Upper lobe of left lung (tissue), 6 donors: ENCODE measurements around the gene ITFG1. TPM values are rescaled to one million over a fixed set of nuclear protein-coding genes. Genes with fewer than 3 reads are reported as not detected.

Experiments
- ATAC-seq, 2 donors: fragments of 200-7000 bp; cut with Tn5 transposase; one replicate each; pipeline ENCODE4 v1.9.1; 2022; ENCODE audit warnings: mild to moderate bottlenecking in 2 of 2, moderate library complexity in 2 of 2; ENCODE audit not compliant: low FRiP score in 2 of 2
- DNase-seq, 2 donors: peaks; one replicate each; pipeline ENCODE4 v3.0.0-alpha.2; 2019 to 2020
- H3K27ac ChIP-seq, 4 donors: fragments of 200-600 bp; sonication (generic); one replicate each; pipeline ENCODE4 v1.5.1; 2016 to 2019
- H3K27me3 ChIP-seq, 4 donors: fragments of 200-600 bp; sonication (generic); one replicate each; pipeline ENCODE4 v1.5.1; 2017 to 2019
- H3K36me3 ChIP-seq, 4 donors: fragments of 200-600 bp; sonication (generic); one replicate each; pipeline ENCODE4 v1.5.1; 2016 to 2019
- H3K4me1 ChIP-seq, 4 donors: fragments of 200-600 bp; sonication (generic); one replicate each; pipeline ENCODE4 v1.5.1; 2018 to 2019
- H3K4me3 ChIP-seq, 4 donors: fragments of 200-600 bp; sonication (generic); one replicate each; pipeline ENCODE4 v1.5.1; 2017 to 2019; ENCODE audit warnings: mild to moderate bottlenecking in 2 of 4, moderate library complexity in 1 of 4
- H3K9me3 ChIP-seq, 4 donors: fragments of 200-600 bp; sonication (generic); one replicate each; pipeline ENCODE4 v1.5.1; 2018 to 2019
- CTCF ChIP-seq, 6 experiments: fragments of 450-650 bp in 4 of 6; fragments of 200-600 bp in 2 of 6; sonication (generic) in 2 of 6; IDR thresholded peaks; one replicate each; pipeline ENCODE4 v1.5.1; 2016 to 2019; ENCODE audit warnings: antibody characterized with exemption in 6 of 6
- EP300 ChIP-seq, 4 donors: sonication (generic); formaldehyde crosslinking; IDR thresholded peaks; one replicate each; pipeline ENCODE4 v1.5.1; 2017; ENCODE audit warnings: antibody characterized with exemption in 4 of 4, control low read depth in 2 of 4
- POLR2A ChIP-seq, 4 donors: fragments of 450-650 bp; IDR thresholded peaks; one replicate each; pipeline ENCODE4 v1.5.1; 2016 to 2017; ENCODE audit warnings: antibody characterized with exemption in 4 of 4, mild to moderate bottlenecking in 2 of 4
- POLR2AphosphoS5 ChIP-seq, 2 donors: sonication (generic); formaldehyde crosslinking; IDR thresholded peaks; one replicate each; pipeline ENCODE4 v1.5.1; 2017; ENCODE audit warnings: antibody characterized with exemption in 2 of 2
- WGBS, 2 donors: methylation state at CpG; one replicate each; pipeline ENCODE4 v1.1.5; 2017 to 2018; 5-methylcytosine and 5-hydroxymethylcytosine counted together
- total RNA-seq, 6 donors: library from RNA; depleted of rRNA in 4 of 6; stranded (reverse); fragments of >200 nt in 4 of 6; gene quantifications; one replicate each; pipeline versions ENCODE4 v1.1.0 to v1.2.1, GENCODE V29; 2016 to 2021
- donor health status: DM: no; HTN: no; CAD: no; lungs with moderate emphysema.
- donor health status: DM: no; HTN: yes; CAD: no; lungs with severe emphysema.

The ITFG1 gene
- total RNA-seq, 6 donors from 2014 or later, result 23.7 to 58.1 (median 43.6) TPM

DNA sequence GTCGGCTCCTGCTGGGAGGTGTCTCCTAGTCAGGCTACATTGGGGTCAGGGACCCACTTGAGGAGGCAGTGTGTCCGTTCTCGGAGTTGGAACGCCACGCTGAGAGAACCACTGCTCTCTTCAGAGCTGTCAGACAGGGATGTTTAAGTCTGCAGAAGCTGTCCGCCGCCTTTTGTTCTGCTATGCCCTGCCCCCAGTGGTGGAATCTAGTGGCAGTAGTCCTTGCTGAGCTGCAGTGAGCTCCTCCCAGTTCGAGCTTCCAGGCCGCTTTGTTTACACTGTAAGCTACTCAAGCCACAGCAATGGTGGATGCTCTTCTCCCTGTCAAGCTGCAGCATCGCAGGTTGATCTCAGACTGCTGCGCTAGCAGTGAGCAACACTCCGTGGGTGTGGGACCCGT is 36.0 kb downstream of the ITFG1 start:
- Histone ChIP-seq H3K27me3 (no peaks in the 10 kb centered on the region), H3K27ac (no peak overlapping the region), H3K4me3 (no peak overlapping the region), H3K36me3 (peaks cover 4 to 32% (median 15%) of the 10 kb centered on the region in 4 donors), H3K4me1 (no peaks in the 10 kb centered on the region), H3K9me3 (no peaks in the 10 kb centered on the region)
- 88 to 94% methylated on average over 6 to 13 of the region's 13 CpGs for WGBS, 2 donors
- DNase-seq (no peak), ATAC-seq (no peak)
- TF ChIP-seq EP300 (IDR thresholded peaks at IDR 0.05), result no peak
- no peak for TF ChIP-seq POLR2AphosphoS5 (IDR thresholded peaks at IDR 0.05)
- TF ChIP-seq POLR2A (IDR thresholded peaks at IDR 0.05), result no peak
- no peak for TF ChIP-seq CTCF (IDR thresholded peaks at IDR 0.05)

DNA sequence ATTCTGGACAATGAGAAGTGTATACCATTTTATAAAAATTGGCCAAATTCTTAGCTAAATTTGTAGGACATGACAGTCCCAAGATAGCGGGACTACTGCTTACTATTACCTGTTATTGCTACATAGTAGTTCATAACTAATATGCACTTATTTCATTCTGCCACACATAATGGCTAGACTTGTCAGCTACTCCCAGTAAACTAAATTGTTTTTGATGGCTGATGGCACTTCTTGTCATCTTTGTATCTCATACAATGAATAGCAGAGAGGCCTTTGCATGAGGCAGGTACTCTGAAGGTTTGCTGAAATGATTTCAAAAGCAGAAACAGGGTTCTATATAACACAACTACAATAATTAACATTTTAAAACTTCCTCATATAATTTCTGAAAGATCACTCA is 44.0 kb downstream of the ITFG1 start:
- Histone ChIP-seq H3K9me3 (no peaks in the 10 kb centered on the region), H3K27ac (no peak overlapping the region), H3K4me3 (no peak overlapping the region), H3K4me1 (no peaks in the 10 kb centered on the region), H3K27me3 (no peaks in the 10 kb centered on the region), H3K36me3 (no peaks in the 10 kb centered on the region)
- WGBS, 2 donors, result 96 to 100% methylated on average over 1 of the region's 1 CpG
- TF ChIP-seq CTCF (IDR thresholded peaks at IDR 0.05) (no peak), POLR2AphosphoS5 (IDR thresholded peaks at IDR 0.05) (no peak), POLR2A (IDR thresholded peaks at IDR 0.05) (no peak), EP300 (IDR thresholded peaks at IDR 0.05) (no peak)
- ATAC-seq, result no peak
- no peak for DNase-seq

DNA sequence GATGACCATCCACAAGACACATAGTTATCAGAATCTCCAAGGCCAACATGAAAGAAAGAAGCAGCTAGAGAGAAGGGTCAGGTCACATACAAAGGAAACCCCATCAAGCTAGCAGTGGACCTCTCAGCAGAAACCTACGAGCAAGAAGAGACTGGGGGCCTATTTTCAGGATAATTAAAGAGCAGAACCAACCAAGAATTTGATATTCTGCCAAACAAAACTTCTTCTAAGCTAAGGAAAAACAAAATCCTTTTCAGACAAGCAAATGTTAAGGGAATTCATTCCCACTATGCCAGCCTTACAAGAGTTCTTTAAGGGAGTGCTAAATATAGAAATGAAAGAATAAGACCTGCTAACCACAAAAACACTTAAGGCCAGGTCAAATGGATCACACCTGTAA is 47.8 kb downstream of the ITFG1 start:
- DNase-seq (no peak), ATAC-seq (no peak)
- WGBS, 2 donors, result 50 to 86% methylated on average over 1 of the region's 1 CpG
- Histone ChIP-seq H3K4me1 (peaks cover 0 to 12% (median 0%) of the 10 kb centered on the region in 4 donors), H3K36me3 (no peaks in the 10 kb centered on the region), H3K9me3 (no peaks in the 10 kb centered on the region), H3K4me3 (no peak overlapping the region), H3K27me3 (no peaks in the 10 kb centered on the region), H3K27ac (no peak overlapping the region)
- TF ChIP-seq POLR2AphosphoS5 (IDR thresholded peaks at IDR 0.05), result no peak
- TF ChIP-seq EP300 (IDR thresholded peaks at IDR 0.05), result no peak
- no peak for TF ChIP-seq CTCF (IDR thresholded peaks at IDR 0.05)
- TF ChIP-seq POLR2A (IDR thresholded peaks at IDR 0.05), result no peak

GRCh38 chr16:47408491-47408890 is 52.4 kb downstream of the ITFG1 start:
- Histone ChIP-seq H3K4me3 (no peak overlapping the region), H3K9me3 (no peaks in the 10 kb centered on the region), H3K36me3 (no peaks in the 10 kb centered on the region), H3K4me1 (peaks cover 0 to 12% (median 0%) of the 10 kb centered on the region in 4 donors), H3K27me3 (no peaks in the 10 kb centered on the region), H3K27ac (no peak overlapping the region)
- ATAC-seq (no peak), DNase-seq (no peak)
- TF ChIP-seq POLR2AphosphoS5 (IDR thresholded peaks at IDR 0.05) (no peak), CTCF (IDR thresholded peaks at IDR 0.05) (no peak), EP300 (IDR thresholded peaks at IDR 0.05) (no peak), POLR2A (IDR thresholded peaks at IDR 0.05) (no peak)
- WGBS, 2 donors, result 82 to 85% methylated on average over 3 of the region's 3 CpGs

- peaks cover 0 to 7% (median 5%) of the 10 kb centered on the region in 4 donors for H3K4me1 ChIP-seq
- TF ChIP-seq EP300 (IDR thresholded peaks at IDR 0.05), result no peak
- no peak for TF ChIP-seq POLR2A (IDR thresholded peaks at IDR 0.05)
- TF ChIP-seq CTCF (IDR thresholded peaks at IDR 0.05), result no peak
- TF ChIP-seq POLR2AphosphoS5 (IDR thresholded peaks at IDR 0.05), result no peak
- H3K27me3 ChIP-seq, result no peaks in the 10 kb centered on the region
- H3K9me3 ChIP-seq, result no peaks in the 10 kb centered on the region
- DNase-seq (no peak), ATAC-seq (no peak)
- no peaks in the 10 kb centered on the region for H3K36me3 ChIP-seq
- no peak overlapping the region for H3K4me3 ChIP-seq
- 80 to 86% methylated on average over 4 of the region's 4 CpGs for WGBS, 2 donors
- H3K27ac ChIP-seq, result no peak overlapping the region
These were observed 64.9 kb downstream of the ITFG1 start for GRCh38 chr16:47395733-47396498.
